SK-N-SH (cell line): Measurements from ENCODE around the gene TOP3B. TPM values are rescaled to one million over a fixed set of nuclear protein-coding genes. Genes with fewer than 3 reads are reported as not detected.

Experiments
- CTCF ChIA-PET: fragments of 300-600, 350-600 bp; formaldehyde crosslinking; extraction: SDS; loops from one replicate; lab custom pipeline; 2021; lab: Yijun Ruan, JAX
- POLR2A ChIA-PET: fragments of 350-600 bp; sonication (Branson Sonifier 250); formaldehyde crosslinking; extraction: SDS; loops from one replicate; lab custom pipeline; 2020; ENCODE audit warnings: antibody characterized with exemption, inconsistent platforms; lab: Yijun Ruan, JAX
- DNase-seq: peaks from one replicate; pipeline ENCODE4 v3.0.0; 2012
- H2AFZ ChIP-seq: fragments of 200-600 bp; sonication (generic); 2 replicates; pipeline ENCODE4 v1.8.1; 2016; ENCODE audit warnings: antibody characterized with exemption, mild to moderate bottlenecking, low read depth
- H3F3A ChIP-seq: fragments of 200-600 bp; sonication (generic); replicated peaks from 2 replicates; pipeline ENCODE3; 2016; ENCODE audit warnings: antibody characterized with exemption, mild to moderate bottlenecking; ENCODE audit not compliant: insufficient read depth
- H3K27ac ChIP-seq, 2 experiments: fragments of 200-500 bp in 1 of 2; fragments of 200-600 bp in 1 of 2; sonication (Bioruptor generic) in 1 of 2; sonication (generic), shearing (Covaris generic) in 1 of 2; 2 replicates each; pipeline versions ENCODE4 v1.5.1 to v1.6.1; 2014 to 2016; ENCODE audit warnings: low read depth in 2 of 2, inconsistent platforms in 1 of 2, low read length in 1 of 2, mild to moderate bottlenecking in 1 of 2, mixed read lengths in 1 of 2
- H3K27me3 ChIP-seq: fragments of 200-600 bp; sonication (generic), shearing (Covaris generic); 2 replicates; pipeline ENCODE4 v1.6.1; 2016; ENCODE audit warnings: mixed run types; ENCODE audit not compliant: insufficient read depth
- H3K36me3 ChIP-seq, 2 experiments: fragments of 200-500 bp in 1 of 2; fragments of 200-600 bp in 1 of 2; sonication (Bioruptor generic) in 1 of 2; sonication (generic) in 1 of 2; replicated peaks in 1 of 2; 2 replicates each; pipeline versions ENCODE3 to v1.5.1; 2014 to 2016; ENCODE audit warnings: low read length in 1 of 2, mild to moderate bottlenecking in 1 of 2; ENCODE audit not compliant: insufficient read depth in 2 of 2, control insufficient read depth in 1 of 2
- H3K4me1 ChIP-seq, 2 experiments: fragments of 200-500 bp in 1 of 2; fragments of 200-600 bp in 1 of 2; sonication (Bioruptor generic) in 1 of 2; sonication (generic), shearing (Covaris generic) in 1 of 2; 2 replicates each; pipeline versions ENCODE4 v1.5.1 to v1.6.1; 2014 to 2016; ENCODE audit warnings: low read depth in 1 of 2, low read length in 1 of 2, mixed run types in 1 of 2; ENCODE audit not compliant: insufficient read depth in 2 of 2, control insufficient read depth in 1 of 2
- H3K4me2 ChIP-seq: fragments of 200-600 bp; sonication (generic), shearing (Covaris generic); 2 replicates; pipeline ENCODE4 v1.6.1; 2017; ENCODE audit warnings: mixed run types
- H3K4me3 ChIP-seq, 2 experiments: fragments of 200-500 bp in 1 of 2; fragments of 200-600 bp in 1 of 2; sonication (Bioruptor generic) in 1 of 2; sonication (generic), shearing (Covaris generic) in 1 of 2; 2 replicates each; pipeline versions ENCODE4 v1.5.1 to v1.8.1; 2014 to 2016; ENCODE audit warnings: low read depth in 2 of 2, inconsistent platforms in 1 of 2, low read length in 1 of 2, mild to moderate bottlenecking in 1 of 2, mixed read lengths in 1 of 2, moderate library complexity in 1 of 2
- H3K79me2 ChIP-seq: fragments of 200-600 bp; sonication (generic); 2 replicates; pipeline ENCODE4 v1.8.1; 2017; ENCODE audit warnings: mild to moderate bottlenecking; ENCODE audit not compliant: insufficient read depth
- H3K9ac ChIP-seq: fragments of 200-600 bp; sonication (generic); 2 replicates; pipeline ENCODE4 v1.6.1; 2017; ENCODE audit warnings: mixed run types
- H3K9me2 ChIP-seq: fragments of 200-600 bp; sonication (generic); 2 replicates; pipeline ENCODE4 v1.6.1; 2017; ENCODE audit warnings: mixed run types
- H3K9me3 ChIP-seq: fragments of 200-600 bp; sonication (generic); 2 replicates; pipeline ENCODE4 v1.6.1; 2017; ENCODE audit warnings: mixed run types, mild to moderate bottlenecking, moderate library complexity
- H4K20me1 ChIP-seq: fragments of 200-600 bp; sonication (generic); 2 replicates; pipeline ENCODE4 v1.6.1; 2017; ENCODE audit warnings: mild to moderate bottlenecking, mixed run types; ENCODE audit not compliant: insufficient read depth
- CTCF ChIP-seq: fragments of 200-600 bp; sonication (generic); IDR thresholded peaks from 2 replicates; pipeline ENCODE4 v1.6.1; 2017; ENCODE audit warnings: antibody characterized with exemption, mild to moderate bottlenecking, moderate library complexity
- EZH2phosphoT487 ChIP-seq: fragments of 200-600 bp; sonication (generic); IDR thresholded peaks from 2 replicates; pipeline ENCODE4 v1.6.1; 2017; ENCODE audit warnings: low read depth, mixed run types, mild to moderate bottlenecking, antibody characterized with exemption, moderate library complexity, borderline replicate concordance
- FOSL2 ChIP-seq: IDR thresholded peaks from 2 replicates; pipeline ENCODE4 v1.4.0; 2012; ENCODE audit warnings: low read depth, mild to moderate bottlenecking, moderate library complexity, borderline replicate concordance
- MAX ChIP-seq: IDR thresholded peaks from 2 replicates; pipeline ENCODE4 v1.4.0; 2012; ENCODE audit warnings: low read depth
- NRF1 ChIP-seq: IDR thresholded peaks from 2 replicates; pipeline ENCODE4 v1.6.1; 2012; ENCODE audit warnings: low read depth, mild to moderate bottlenecking, low read length
- POLR2AphosphoS5 ChIP-seq: IDR thresholded peaks from 2 replicates; pipeline ENCODE4 v1.6.1; 2012; ENCODE audit warnings: low read depth, low read length
- RAD21 ChIP-seq: IDR thresholded peaks from 2 replicates; pipeline ENCODE4 v1.6.1; 2012; ENCODE audit warnings: mild to moderate bottlenecking, low read length
- REST ChIP-seq: IDR thresholded peaks from 2 replicates; pipeline ENCODE4 v1.6.1; 2012; ENCODE audit warnings: mild to moderate bottlenecking, low read depth, low read length, moderate library complexity
- RFX5 ChIP-seq: IDR thresholded peaks from 2 replicates; pipeline ENCODE4 v1.6.1; 2012; ENCODE audit warnings: mild to moderate bottlenecking, improper control_type of control experiment, low read length
- RXRA ChIP-seq: IDR thresholded peaks from 2 replicates; pipeline ENCODE4 v1.4.0; 2012; ENCODE audit warnings: low read depth, mild to moderate bottlenecking, borderline replicate concordance
- SIN3A ChIP-seq: IDR thresholded peaks from 2 replicates; pipeline ENCODE4 v1.6.1; 2012; ENCODE audit warnings: low read depth, mild to moderate bottlenecking, low read length, moderate library complexity, borderline replicate concordance
- SMC3 ChIP-seq: IDR thresholded peaks from 2 replicates; pipeline ENCODE4 v1.6.1; 2012; ENCODE audit warnings: low read depth, low read length, improper control_type of control experiment
- TAF1 ChIP-seq: IDR thresholded peaks from 2 replicates; pipeline ENCODE4 v1.6.1; 2012; ENCODE audit warnings: low read depth, mild to moderate bottlenecking, low read length, moderate library complexity, borderline replicate concordance
- TCF12 ChIP-seq: IDR thresholded peaks from 2 replicates; pipeline ENCODE4 v1.4.0; 2012
- USF1 ChIP-seq: IDR thresholded peaks from 2 replicates; pipeline ENCODE4 v1.4.0; 2012; ENCODE audit warnings: low read depth, borderline replicate concordance
- YY1 ChIP-seq: IDR thresholded peaks from 2 replicates; pipeline ENCODE4 v1.4.0; 2012; ENCODE audit warnings: low read depth, mild to moderate bottlenecking
- WGBS: methylation state at CpG from one replicate; pipeline ENCODE4 v1.1.6; 2017; ENCODE audit warnings: low lambda C conversion rate; 5-methylcytosine and 5-hydroxymethylcytosine counted together
- polyA plus RNA-seq, 3 experiments: library from polyadenylated mRNA; depleted of rRNA; stranded (reverse); fragments of >200 nt; gene quantifications; 2 replicates each; pipeline ENCODE4 v1.2.3, GENCODE V29; 2012

The TOP3B gene
- polyA plus RNA-seq, 1 of the 3 experiments (the other 2 are of a cell fraction): 14.4 TPM

GRCh38 chr22:21984793-21985192 lies 2.2 kb upstream of the TOP3B start:
- H3K36me3 ChIP-seq: peaks cover 0 to 3% of the 10 kb centered on the region in 2 experiments
- peaks cover 7 to 13% of the 10 kb centered on the region in 2 experiments; a peak in 1 of 4 replicates for H3K4me1 ChIP-seq
- DNase-seq: no peak
- H2AFZ ChIP-seq: no peak overlapping the region
- H3K27me3 ChIP-seq: 0 out of 2 replicates have a peak, but pooled peaks cover 11% of the 10 kb centered on the region
- H3K4me2 ChIP-seq: no peak overlapping the region
- 0 out of 2 replicates have a peak, but pooled peaks cover 6% of the 10 kb centered on the region for H4K20me1 ChIP-seq
- H3K9me2 ChIP-seq: no peaks in the 10 kb centered on the region
- no peak overlapping the region for H3K27ac ChIP-seq
- TF ChIP-seq NRF1 (no peak), POLR2AphosphoS5 (no peak), EZH2phosphoT487 (no peak), REST (no peak), CTCF (peak; percentile 43), USF1 (no peak), RFX5 (no peak), RAD21 (peak; percentile 22; the same call in 1 of the 2 replicates)
- TF ChIP-seq, all 33 proteins: peak for 2
- no peak overlapping the region for H3K9ac ChIP-seq
- ChIA-PET CTCF (interaction anchor here (1.1 kb wide), 1 partner anchor 12 kb away, joined by 4 read pairs; no protein-coding TSS in a partner anchor), POLR2A (no interaction called here)
- H3K79me2 ChIP-seq: peaks cover 28% of the 10 kb centered on the region
- H3F3A ChIP-seq: no peaks in the 10 kb centered on the region
- 84% methylated on average over 4 of the region's 7 CpGs for WGBS
- peak overlapping the region in 1 of 2 experiments; percentile 19; a peak in 1 of 4 replicates for H3K4me3 ChIP-seq
- no peaks in the 10 kb centered on the region for H3K9me3 ChIP-seq

GRCh38 chr22:21981874-21982273 lies 713 bp downstream of the TOP3B start:
- Histone ChIP-seq H3K9me3 (no peaks in the 10 kb centered on the region), H3K9me2 (no peaks in the 10 kb centered on the region), H3K27ac (no peak overlapping the region), H4K20me1 (0 out of 2 replicates have a peak, but pooled peaks cover 6% of the 10 kb centered on the region), H3K27me3 (no peaks in the 10 kb centered on the region), H3K36me3 (peaks cover 0 to 7% of the 10 kb centered on the region in 2 experiments), H3F3A (no peaks in the 10 kb centered on the region), H3K4me1 (peaks cover 7 to 8% of the 10 kb centered on the region in 2 experiments; a peak in 1 of 4 replicates), H2AFZ (no peak overlapping the region), H3K9ac (peak overlapping the region; percentile 93), H3K4me2 (peak overlapping the region; percentile 92), H3K4me3 (peak overlapping the region; percentile 70 to 99), H3K79me2 (peaks cover 50% of the 10 kb centered on the region)
- no peak for DNase-seq
- ChIA-PET POLR2A (interaction anchor here (1.0 to 1.4 kb wide), 2 partner anchors 10 to 44 kb away, joined by 3 to 5 read pairs; no protein-coding TSS in a partner anchor), CTCF (interaction anchor here (1.6 to 3.5 kb wide), 3 partner anchors 10 to 44 kb away, joined by 4 to 48 read pairs (median 12); partner anchors contain the start of gene PPM1F)
- no peak for TF ChIP-seq SIN3A
- TF ChIP-seq RXRA: no peak
- TF ChIP-seq CTCF: no peak
- TF ChIP-seq YY1: no peak
- no peak for TF ChIP-seq TAF1
- no peak for TF ChIP-seq FOSL2
- TF ChIP-seq TCF12: no peak
- TF ChIP-seq MAX: no peak
- no peak for TF ChIP-seq RAD21
- no peak for TF ChIP-seq SMC3
- no peak for TF ChIP-seq RFX5
- WGBS: 5% methylated on average over 2 of the region's 2 CpGs
